Activated T-cell treated with anti-CD3 and anti-CD28 coated beads, Interleukin-2, amount 50 U/mL, for 24 hours (primary cell): ENCODE results near the gene UPF1.
"Not testable (repeated sequence)": the region's sequence is repeated elsewhere in the genome, so short reads cannot be mapped to it uniquely, and the experiment has no call there.

Source experiments
- DNase-seq: peaks from one replicate; pipeline ENCODE4 v3.0.0-alpha.2; 2020
- H3K27ac Mint-ChIP-seq: 2 replicates; pipeline ENCODE4 v1.8.0; 2020; ENCODE audit warnings: mild to moderate bottlenecking, mixed read lengths
- H3K27me3 Mint-ChIP-seq: 2 replicates; pipeline ENCODE4 v1.8.0; 2020; ENCODE audit warnings: mixed read lengths
- H3K36me3 Mint-ChIP-seq: 2 replicates; pipeline ENCODE4 v1.8.0; 2020; ENCODE audit warnings: low read depth, mixed read lengths
- H3K4me1 Mint-ChIP-seq: 2 replicates; pipeline ENCODE4 v1.8.0; 2020; ENCODE audit warnings: low read depth, mixed read lengths
- H3K4me3 Mint-ChIP-seq: 2 replicates; pipeline ENCODE4 v1.8.0; 2020; ENCODE audit warnings: mild to moderate bottlenecking, moderate library complexity, mixed read lengths
- H3K9me3 Mint-ChIP-seq: 2 replicates; pipeline ENCODE4 v1.8.0; 2020; ENCODE audit warnings: mixed read lengths

The UPF1 gene

GRCh38 chr19:18897094-18898029 lies 65.6 kb downstream of the UPF1 start:
- no peak overlapping the region for H3K27ac Mint-ChIP-seq

GRCh38 chr19:18898081-18898606 lies 66.4 kb downstream of the UPF1 start:
- H3K27me3 Mint-ChIP-seq, result peaks cover 29% of the 10 kb centered on the region
- no peak overlapping the region for H3K27ac Mint-ChIP-seq
- peaks cover 6% of the 10 kb centered on the region for H3K4me1 Mint-ChIP-seq
- no peaks in the 10 kb centered on the region for H3K9me3 Mint-ChIP-seq
- peaks cover 33% of the 10 kb centered on the region for H3K36me3 Mint-ChIP-seq
- DNase-seq, result no peak
- no peak overlapping the region for H3K4me3 Mint-ChIP-seq

More at GRCh38 chr19:18897094-18898029, 65.6 kb downstream of the UPF1 start:
- Mint-ChIP-seq H3K4me1 (peaks cover 6% of the 10 kb centered on the region), H3K36me3 (peaks cover 31% of the 10 kb centered on the region), H3K9me3 (no peaks in the 10 kb centered on the region), H3K27me3 (peaks cover 33% of the 10 kb centered on the region), H3K4me3 (no peak overlapping the region)
- no peak for DNase-seq

GRCh38 chr19:18898607-18899408 lies 67.0 kb downstream of the UPF1 start:
- Mint-ChIP-seq H3K9me3 (no peaks in the 10 kb centered on the region), H3K27ac (no peak overlapping the region), H3K4me1 (peaks cover 6% of the 10 kb centered on the region), H3K27me3 (peaks cover 27% of the 10 kb centered on the region), H3K4me3 (no peak overlapping the region), H3K36me3 (peaks cover 40% of the 10 kb centered on the region)
- no peak for DNase-seq

- Mint-ChIP-seq H3K4me3 (no peak overlapping the region), H3K27me3 (peaks cover 20% of the 10 kb centered on the region), H3K9me3 (no peaks in the 10 kb centered on the region), H3K27ac (no peak overlapping the region), H3K36me3 (peaks cover 51% of the 10 kb centered on the region), H3K4me1 (peaks cover 6% of the 10 kb centered on the region)
- no peak for DNase-seq
Measured at GRCh38 chr19:18899624-18900560, 68.1 kb downstream of the UPF1 start.

GRCh38 chr19:18900700-18901481 lies 69.1 kb downstream of the UPF1 start:
- H3K9me3 Mint-ChIP-seq, result no peaks in the 10 kb centered on the region
- H3K4me3 Mint-ChIP-seq, result no peak overlapping the region
- H3K27me3 Mint-ChIP-seq, result peaks cover 15% of the 10 kb centered on the region
- no peak overlapping the region for H3K27ac Mint-ChIP-seq
- peaks cover 61% of the 10 kb centered on the region for H3K36me3 Mint-ChIP-seq
- peaks cover 3% of the 10 kb centered on the region for H3K4me1 Mint-ChIP-seq
- DNase-seq, result no peak

- Mint-ChIP-seq H3K27me3 (peaks cover 13% of the 10 kb centered on the region), H3K36me3 (peaks cover 65% of the 10 kb centered on the region), H3K9me3 (no peaks in the 10 kb centered on the region), H3K4me3 (no peak overlapping the region), H3K27ac (no peak overlapping the region), H3K4me1 (peaks cover 1% of the 10 kb centered on the region)
- no peak for DNase-seq
Measured at GRCh38 chr19:18901491-18901890, 69.7 kb downstream of the UPF1 start.

- H3K36me3 Mint-ChIP-seq, result peaks cover 72% of the 10 kb centered on the region
- H3K27me3 Mint-ChIP-seq, DNase-seq, H3K9me3 Mint-ChIP-seq, H3K4me1 Mint-ChIP-seq, H3K27ac Mint-ChIP-seq, H3K4me3 Mint-ChIP-seq: not testable (repeated sequence)
Measured at GRCh38 chr19:18902519-18902918, 70.8 kb downstream of the UPF1 start.

GRCh38 chr19:18903156-18904037 lies 71.6 kb downstream of the UPF1 start:
- H3K36me3 Mint-ChIP-seq, result peaks cover 79% of the 10 kb centered on the region

GRCh38 chr19:18904334-18905057 lies 72.7 kb downstream of the UPF1 start:
- H3K27me3 Mint-ChIP-seq, result no peaks in the 10 kb centered on the region

More at GRCh38 chr19:18903156-18904037, 71.6 kb downstream of the UPF1 start:
- no peak overlapping the region for H3K4me3 Mint-ChIP-seq
- no peak for DNase-seq
- no peak overlapping the region for H3K27ac Mint-ChIP-seq
- H3K9me3 Mint-ChIP-seq, result no peaks in the 10 kb centered on the region
- H3K27me3 Mint-ChIP-seq, result no peaks in the 10 kb centered on the region
- no peaks in the 10 kb centered on the region for H3K4me1 Mint-ChIP-seq

GRCh38 chr19:18905058-18905456 lies 73.3 kb downstream of the UPF1 start:
- Mint-ChIP-seq H3K9me3 (no peaks in the 10 kb centered on the region), H3K27me3 (no peaks in the 10 kb centered on the region), H3K4me3 (no peak overlapping the region), H3K36me3 (peaks cover 77% of the 10 kb centered on the region), H3K27ac (no peak overlapping the region), H3K4me1 (no peaks in the 10 kb centered on the region)
- no peak for DNase-seq

More at GRCh38 chr19:18904334-18905057, 72.7 kb downstream of the UPF1 start:
- Mint-ChIP-seq H3K27ac (no peak overlapping the region), H3K9me3 (no peaks in the 10 kb centered on the region), H3K36me3 (peaks cover 77% of the 10 kb centered on the region), H3K4me1 (no peaks in the 10 kb centered on the region), H3K4me3 (no peak overlapping the region)
- DNase-seq, result no peak

GRCh38 chr19:18905513-18906236 lies 73.9 kb downstream of the UPF1 start:
- H3K27ac Mint-ChIP-seq, result no peak overlapping the region
- no peaks in the 10 kb centered on the region for H3K9me3 Mint-ChIP-seq
- no peak for DNase-seq
- peaks cover 78% of the 10 kb centered on the region for H3K36me3 Mint-ChIP-seq
- H3K4me3 Mint-ChIP-seq, result no peak overlapping the region
- no peaks in the 10 kb centered on the region for H3K27me3 Mint-ChIP-seq
- no peaks in the 10 kb centered on the region for H3K4me1 Mint-ChIP-seq
